IPS DF 6.9 (cell line): ENCODE data around the gene FGF18.

Source experiments
- DNase-seq: peaks from one replicate; pipeline ENCODE4 v3.0.0-alpha.2; 2013; ENCODE audit warnings: low read depth, low spot score
- H3K27ac ChIP-seq: one replicate; pipeline ENCODE4 v1.5.1; 2013; ENCODE audit warnings: low read length, control low read depth
- H3K27me3 ChIP-seq: 2 replicates; pipeline ENCODE4 v1.6.1; 2013; ENCODE audit warnings: mild to moderate bottlenecking, low read length; ENCODE audit not compliant: control insufficient read depth, insufficient read depth
- H3K36me3 ChIP-seq: 2 replicates; pipeline ENCODE4 v1.6.1; 2013; ENCODE audit warnings: low read length; ENCODE audit not compliant: control insufficient read depth, insufficient read depth
- H3K4me1 ChIP-seq: 2 replicates; pipeline ENCODE4 v1.6.1; 2013; ENCODE audit warnings: low read length; ENCODE audit not compliant: control insufficient read depth, insufficient read depth
- H3K4me3 ChIP-seq: 2 replicates; pipeline ENCODE4 v1.5.1; 2013; ENCODE audit warnings: mild to moderate bottlenecking, low read length
- H3K9me3 ChIP-seq: 2 replicates; pipeline ENCODE4 v1.6.1; 2013; ENCODE audit warnings: low read length, inconsistent platforms; ENCODE audit not compliant: control insufficient read depth, insufficient read depth
- WGBS: extraction: QIAGEN DNeasy Blood & Tissue Kit; methylation state at CpG from one replicate; pipeline ENCODE4 v1.1.7; 2013; ENCODE audit warnings: mixed read lengths, missing lambda C conversion rate; ENCODE audit not compliant: insufficient read length, insufficient coverage; 5-methylcytosine and 5-hydroxymethylcytosine counted together

FGF18 gene

GRCh38 chr5:171432583-171433351 lies 13.3 kb downstream of the FGF18 start:
- H3K9me3 ChIP-seq: no peaks in the 10 kb centered on the region
- no CpG with 5 or more reads among the region's 16 CpGs for WGBS
- DNase-seq: no peak

GRCh38 chr5:171433352-171433698 lies 13.9 kb downstream of the FGF18 start:
- Histone ChIP-seq H3K4me3 (no peak overlapping the region), H3K27ac (no peak overlapping the region), H3K9me3 (no peaks in the 10 kb centered on the region), H3K27me3 (no peaks in the 10 kb centered on the region), H3K36me3 (no peaks in the 10 kb centered on the region), H3K4me1 (peaks cover 2% of the 10 kb centered on the region; the same call in 1 of the 2 replicates)
- no peak for DNase-seq
- WGBS: no CpG with 5 or more reads among the region's 6 CpGs

More at GRCh38 chr5:171432583-171433351, 13.3 kb downstream of the FGF18 start:
- H3K4me1 ChIP-seq: peaks cover 2% of the 10 kb centered on the region; the same call in 1 of the 2 replicates
- H3K36me3 ChIP-seq: no peaks in the 10 kb centered on the region
- no peaks in the 10 kb centered on the region for H3K27me3 ChIP-seq
- H3K4me3 ChIP-seq: no peak overlapping the region
- H3K27ac ChIP-seq: no peak overlapping the region

DNA sequence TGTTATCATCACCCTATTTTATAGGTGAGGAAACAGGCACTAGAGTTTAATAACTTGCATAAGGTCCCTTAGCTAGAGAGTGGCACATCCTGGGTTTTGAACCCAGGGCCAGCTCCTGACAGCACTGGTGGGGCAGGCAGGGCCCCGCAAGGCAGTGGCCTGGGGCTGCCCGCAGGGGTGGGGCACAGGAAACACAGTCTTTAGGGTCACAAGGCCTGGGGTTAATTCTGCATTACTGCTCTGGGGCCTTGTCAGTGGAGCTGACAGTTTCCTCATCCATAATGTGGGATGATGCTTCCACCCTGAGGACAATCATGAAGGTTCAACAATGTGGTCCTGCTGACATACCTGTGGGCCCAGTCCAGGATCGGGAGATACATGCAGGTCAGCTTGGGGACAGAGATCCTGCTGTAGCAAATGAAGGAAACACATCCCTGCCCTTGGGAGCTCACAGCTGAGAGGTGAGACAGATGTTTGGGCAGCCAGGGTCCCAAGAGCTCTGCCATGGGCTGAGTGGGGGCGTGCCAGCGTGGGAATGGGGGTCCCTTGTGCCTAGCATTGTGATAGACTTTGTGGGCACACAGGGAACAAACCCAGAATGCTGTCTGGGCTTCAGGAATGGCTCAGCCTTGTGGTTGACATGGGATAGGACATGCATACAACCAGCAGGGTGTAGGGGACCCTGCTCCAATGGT lies 14.7 kb downstream of the FGF18 start:
- Histone ChIP-seq H3K27me3 (no peaks in the 10 kb centered on the region), H3K4me3 (no peak overlapping the region), H3K36me3 (no peaks in the 10 kb centered on the region), H3K9me3 (no peaks in the 10 kb centered on the region), H3K27ac (no peak overlapping the region), H3K4me1 (peaks cover 2% of the 10 kb centered on the region; the same call in 1 of the 2 replicates)
- DNase-seq: no peak
- no CpG with 5 or more reads among the region's 5 CpGs for WGBS

DNA sequence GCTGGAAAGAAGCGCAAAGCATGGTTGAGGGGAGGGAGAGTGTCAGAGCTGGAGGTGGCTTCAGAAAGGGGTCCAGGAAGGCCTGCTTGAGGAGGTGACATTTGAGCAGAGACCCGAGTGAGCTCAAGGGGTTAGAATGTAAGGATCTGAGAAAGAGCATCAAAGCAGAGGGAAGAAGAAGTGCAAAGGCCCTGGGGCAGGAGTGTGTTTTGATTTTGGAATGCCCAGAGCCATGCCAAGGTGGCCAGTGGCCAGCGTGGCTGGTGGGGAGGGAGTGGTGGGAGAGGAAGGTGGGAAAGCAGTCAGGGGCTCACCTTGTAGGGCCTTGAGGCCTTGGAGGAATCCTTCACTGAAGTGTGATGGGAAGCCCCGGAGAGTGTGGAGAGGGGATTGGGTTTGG lies 15.4 kb downstream of the FGF18 start:
- H3K36me3 ChIP-seq: no peaks in the 10 kb centered on the region
- H3K4me3 ChIP-seq: no peak overlapping the region
- DNase-seq: no peak
- no peaks in the 10 kb centered on the region for H3K9me3 ChIP-seq
- no CpG with 5 or more reads among the region's 4 CpGs for WGBS
- H3K27me3 ChIP-seq: no peaks in the 10 kb centered on the region
- H3K4me1 ChIP-seq: peaks cover 5% of the 10 kb centered on the region
- no peak overlapping the region for H3K27ac ChIP-seq

GRCh38 chr5:171435908-171436307 lies 16.5 kb downstream of the FGF18 start:
- no peaks in the 10 kb centered on the region for H3K27me3 ChIP-seq
- no peak overlapping the region for H3K4me3 ChIP-seq
- WGBS: no CpG with 5 or more reads among the region's 20 CpGs
- DNase-seq: no peak
- H3K36me3 ChIP-seq: no peaks in the 10 kb centered on the region
- H3K4me1 ChIP-seq: peaks cover 5% of the 10 kb centered on the region
- no peaks in the 10 kb centered on the region for H3K9me3 ChIP-seq
- no peak overlapping the region for H3K27ac ChIP-seq

DNA sequence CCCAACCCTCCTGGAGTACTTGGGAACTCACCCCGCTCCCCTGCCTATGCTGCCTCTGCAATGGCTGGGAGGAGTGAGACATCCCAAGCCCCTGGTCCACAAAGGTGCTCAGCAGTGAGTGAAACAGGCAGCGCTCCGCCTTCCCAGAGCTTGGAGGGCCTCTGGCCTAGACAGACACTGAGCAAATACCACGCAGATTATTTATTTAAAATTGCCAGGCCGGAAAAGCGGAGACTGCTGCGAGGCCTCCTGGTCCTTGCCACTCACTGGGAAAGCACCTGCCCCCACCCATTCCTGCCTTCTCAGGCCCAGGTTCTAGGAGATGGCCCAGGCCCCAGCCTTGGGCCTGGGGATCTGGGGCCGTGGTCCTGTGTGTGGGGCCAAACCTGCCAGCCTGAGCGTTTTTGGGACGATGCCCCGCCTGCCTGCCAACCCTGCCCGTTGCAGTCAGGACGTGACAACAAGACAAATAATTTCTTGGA lies 17.4 kb downstream of the FGF18 start:
- Histone ChIP-seq H3K4me1 (peaks cover 5% of the 10 kb centered on the region), H3K27me3 (no peaks in the 10 kb centered on the region), H3K27ac (no peak overlapping the region), H3K4me3 (no peak overlapping the region), H3K36me3 (no peaks in the 10 kb centered on the region), H3K9me3 (no peaks in the 10 kb centered on the region)
- no CpG with 5 or more reads among the region's 13 CpGs for WGBS
- DNase-seq: no peak

DNA sequence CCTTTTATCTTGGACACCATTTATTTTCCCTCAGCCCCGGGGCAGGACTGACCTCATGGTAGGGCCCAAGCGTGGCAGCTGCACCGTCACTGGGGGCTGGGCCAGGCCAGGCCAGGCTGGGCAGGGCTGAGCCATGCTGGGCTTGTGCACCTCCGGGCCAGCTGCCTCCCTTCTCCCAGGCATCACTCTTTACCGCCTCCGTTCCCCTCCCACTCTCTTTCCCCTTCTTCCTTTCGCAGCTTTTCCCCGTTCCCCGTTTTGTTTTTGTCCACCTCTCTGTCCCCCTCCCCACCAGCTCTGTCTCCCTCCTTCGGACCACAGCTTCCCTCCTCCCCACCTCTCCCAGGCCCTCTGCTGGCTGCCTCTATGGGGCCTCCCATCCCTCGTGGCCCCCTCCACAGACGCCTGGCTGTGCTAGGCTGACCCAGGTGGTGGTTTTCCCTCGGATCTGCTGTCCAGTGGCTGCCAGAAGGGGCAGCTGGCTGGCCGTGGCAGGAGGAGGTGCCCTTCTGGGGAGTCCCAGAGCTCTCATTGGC lies 17.9 kb downstream of the FGF18 start:
- Histone ChIP-seq H3K36me3 (no peaks in the 10 kb centered on the region), H3K9me3 (no peaks in the 10 kb centered on the region), H3K4me3 (no peak overlapping the region), H3K4me1 (peaks cover 5% of the 10 kb centered on the region), H3K27me3 (no peaks in the 10 kb centered on the region), H3K27ac (no peak overlapping the region)
- no CpG with 5 or more reads among the region's 14 CpGs for WGBS
- DNase-seq: no peak

DNA sequence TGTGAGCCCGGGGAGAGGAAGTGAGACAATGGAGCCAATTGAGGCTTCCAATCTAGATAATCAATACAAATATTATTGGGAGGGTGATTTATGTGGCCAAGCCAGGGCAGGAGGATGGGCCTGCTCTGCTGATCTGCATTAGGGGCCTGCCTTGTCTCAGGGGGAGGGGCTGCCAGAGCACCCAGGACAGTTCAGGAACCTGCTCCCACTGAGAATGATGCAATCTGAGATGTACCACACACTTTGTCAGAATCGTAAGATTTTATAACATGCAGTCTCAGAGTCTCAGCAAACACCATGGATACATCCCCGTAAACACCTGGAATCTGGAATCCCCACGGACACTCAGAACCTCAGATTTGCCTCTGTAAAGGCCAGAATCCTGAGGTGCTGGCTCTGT lies 19.3 kb downstream of the FGF18 start:
- no peaks in the 10 kb centered on the region for H3K36me3 ChIP-seq
- no CpG with 5 or more reads among the region's 4 CpGs for WGBS

GRCh38 chr5:171441246-171441791 lies 21.9 kb downstream of the FGF18 start:
- Histone ChIP-seq H3K4me3 (no peak overlapping the region), H3K4me1 (peaks cover 5% of the 10 kb centered on the region), H3K36me3 (no peaks in the 10 kb centered on the region), H3K27ac (no peak overlapping the region), H3K9me3 (no peaks in the 10 kb centered on the region), H3K27me3 (no peaks in the 10 kb centered on the region)
- no CpG with 5 or more reads among the region's 14 CpGs for WGBS
- no peak for DNase-seq

More for the DNA sequence above, 19.3 kb downstream of the FGF18 start:
- H3K4me3 ChIP-seq: no peak overlapping the region
- H3K4me1 ChIP-seq: peaks cover 5% of the 10 kb centered on the region
- no peak overlapping the region for H3K27ac ChIP-seq
- no peaks in the 10 kb centered on the region for H3K9me3 ChIP-seq
- no peak for DNase-seq
- H3K27me3 ChIP-seq: no peaks in the 10 kb centered on the region

DNA sequence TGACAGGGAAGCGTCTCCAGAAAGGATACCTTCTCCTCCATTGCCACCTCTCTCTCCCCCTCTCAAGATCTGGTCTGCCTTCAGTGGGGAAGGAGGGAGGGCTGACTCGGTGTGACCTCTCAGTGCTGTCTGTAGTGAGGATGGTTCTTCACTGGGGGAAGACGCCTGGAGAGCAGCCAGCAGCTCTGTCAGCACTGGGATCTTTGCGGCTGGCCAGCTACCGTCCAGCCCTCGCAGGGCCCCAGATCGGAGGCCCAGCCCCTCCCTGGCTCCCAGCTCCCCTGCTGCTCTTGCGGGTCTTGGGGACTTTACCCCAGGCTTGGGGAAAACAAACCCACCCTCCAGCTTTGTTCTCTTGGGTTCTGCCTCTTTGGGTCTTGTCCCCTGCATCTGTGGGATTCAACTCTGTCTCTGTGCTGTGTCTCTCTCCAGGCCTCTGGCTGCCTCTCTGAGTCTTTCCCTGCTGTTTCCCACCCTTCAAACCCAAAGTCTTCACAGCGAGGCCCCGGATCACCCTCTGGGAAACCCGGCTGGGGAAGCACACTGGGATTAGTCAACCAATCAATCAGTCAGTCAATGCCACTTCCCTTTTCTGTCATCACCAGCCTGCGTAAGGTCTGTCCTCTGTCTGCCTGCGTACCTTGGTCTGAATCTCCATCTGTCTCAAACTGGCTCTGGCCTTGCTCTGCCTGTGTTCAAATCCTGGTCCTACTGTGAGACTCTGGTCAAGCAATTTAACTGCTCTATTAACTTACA lies 23.0 kb downstream of the FGF18 start:
- WGBS: no CpG with 5 or more reads among the region's 13 CpGs
- no peak for DNase-seq

More for the DNA sequence above, 23.0 kb downstream of the FGF18 start:
- peaks cover 5% of the 10 kb centered on the region for H3K4me1 ChIP-seq
- H3K9me3 ChIP-seq: no peaks in the 10 kb centered on the region
- no peak overlapping the region for H3K27ac ChIP-seq
- H3K36me3 ChIP-seq: no peaks in the 10 kb centered on the region
- H3K27me3 ChIP-seq: no peaks in the 10 kb centered on the region
- no peak overlapping the region for H3K4me3 ChIP-seq
